Epithelial cell of esophagus (primary cell): Measurements from ENCODE around the gene SLC38A4.

Experiments used
- DNase-seq: peaks from one replicate; pipeline ENCODE4 v3.0.0; 2010; ENCODE audit warnings: low read depth
- H3K4me3 ChIP-seq: 2 replicates; pipeline ENCODE4 v1.5.1; 2011; ENCODE audit warnings: mild to moderate bottlenecking, low read length, control low read depth
- CTCF ChIP-seq: IDR thresholded peaks from 2 replicates; pipeline ENCODE4 v1.5.1; 2011; ENCODE audit warnings: low read depth, mild to moderate bottlenecking, low read length, control low read depth, inconsistent platforms; ENCODE audit not compliant: insufficient read depth; ENCODE audit errors: missing control alignments

SLC38A4 gene

DNA sequence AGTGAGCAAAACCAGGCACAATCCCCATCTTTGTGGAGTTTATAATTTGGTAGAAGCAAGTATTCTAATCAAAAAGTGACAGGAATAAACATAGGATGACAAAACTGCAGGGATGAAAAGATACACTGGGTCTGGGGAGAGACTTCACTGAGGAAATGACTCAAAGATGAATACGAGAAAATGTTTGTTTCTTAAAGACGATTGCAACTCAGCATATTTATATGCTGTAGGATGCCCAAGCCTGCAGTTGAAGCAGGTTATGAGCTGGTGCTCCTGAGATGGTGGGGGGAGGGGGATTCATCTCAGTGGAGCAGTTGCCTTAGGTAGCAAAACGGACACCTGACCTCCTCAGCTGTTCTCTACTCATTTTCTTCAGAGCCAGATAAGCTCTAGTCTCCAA, 13.4 kb upstream of the SLC38A4 start:
- TF ChIP-seq CTCF, result no peak
- no peak overlapping the region for H3K4me3 ChIP-seq
- DNase-seq, result no peak

DNA sequence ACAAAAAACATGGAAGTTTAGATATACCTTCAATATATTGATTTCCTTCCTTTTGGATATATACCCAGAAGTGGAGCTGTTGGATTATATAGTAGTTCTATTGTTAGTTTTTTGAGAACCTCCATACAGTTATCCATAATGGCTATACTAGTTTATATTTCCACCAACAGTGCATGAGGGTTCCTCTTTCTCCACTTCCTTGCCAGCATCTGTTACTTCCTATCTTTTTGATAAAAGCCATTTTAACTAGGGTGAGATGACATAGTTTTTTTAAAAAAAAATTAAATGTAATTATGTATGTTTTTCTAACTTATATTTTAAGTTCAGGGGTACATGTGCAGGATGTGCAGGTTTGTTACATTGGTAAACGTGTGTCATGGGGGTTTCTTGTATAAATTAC, 10.0 kb upstream of the SLC38A4 start:
- no peak for DNase-seq
- no peak overlapping the region for H3K4me3 ChIP-seq
- TF ChIP-seq CTCF, result no peak

- no peak for DNase-seq
- TF ChIP-seq CTCF, result no peak
- peak overlapping the region; percentile 57 for H3K4me3 ChIP-seq
Observed at GRCh38 chr12:46832130-46832704, 6.4 kb upstream of the SLC38A4 start.

GRCh38 chr12:46831335-46832129, 5.7 kb upstream of the SLC38A4 start:
- no peak for DNase-seq
- TF ChIP-seq CTCF, result no peak
- H3K4me3 ChIP-seq, result peak overlapping the region; percentile 57

DNA sequence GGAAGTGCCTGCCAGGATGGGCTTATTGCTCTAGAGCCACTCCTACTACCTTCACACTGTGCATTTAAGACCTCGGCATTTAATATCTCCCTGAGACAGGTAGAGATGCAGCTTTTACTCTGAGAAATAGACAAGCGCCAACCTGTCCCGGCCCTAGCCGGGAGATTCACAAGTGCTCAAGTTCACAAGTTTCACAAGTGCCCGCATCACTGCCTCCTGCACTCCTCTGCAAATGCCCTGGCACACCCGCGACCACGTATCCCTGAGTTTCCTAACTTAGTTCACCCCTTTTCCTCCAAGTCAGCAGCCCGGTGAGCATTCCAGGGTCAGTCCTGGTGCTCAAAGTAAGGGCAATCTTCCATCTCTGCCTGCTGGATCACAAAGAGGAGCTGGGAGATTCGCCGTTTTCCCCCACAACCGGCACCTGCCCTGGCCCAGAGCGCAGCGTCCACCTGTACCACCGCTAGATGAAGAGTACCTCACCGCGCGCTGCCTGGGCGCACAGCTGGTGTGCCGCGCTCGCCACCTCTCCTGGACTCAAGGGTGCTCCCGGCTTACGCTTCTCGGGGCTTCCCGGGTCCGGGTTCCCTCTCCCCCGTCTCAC, 5.0 kb upstream of the SLC38A4 start:
- DNase-seq, result peak; percentile 75
- TF ChIP-seq CTCF, result no peak
- H3K4me3 ChIP-seq, result peak overlapping the region; percentile 57

- no peak overlapping the region for H3K4me3 ChIP-seq
- TF ChIP-seq CTCF, result no peak
- no peak for DNase-seq
Observed at GRCh38 chr12:46824709-46825108, 1.1 kb downstream of the SLC38A4 start.
